AG04450 (cell line): Measurements from ENCODE around the gene EGLN1. TPM values are rescaled to one million over a fixed set of nuclear protein-coding genes. Genes with fewer than 3 reads are reported as not detected.

Experiments
- CTCF ChIA-PET: fragments of 300-600, 350-600 bp; formaldehyde crosslinking; extraction: SDS; loops from one replicate; lab custom pipeline; 2022; ENCODE audit warnings: antibody characterized with exemption, inconsistent platforms; lab: Charles Lee
- POLR2A ChIA-PET: fragments of 350-600 bp; formaldehyde crosslinking; extraction: SDS; loops from one replicate; lab custom pipeline; 2021; ENCODE audit warnings: antibody characterized with exemption, inconsistent platforms; lab: Yijun Ruan, JAX
- DNase-seq: peaks from one replicate; pipeline ENCODE4 v3.0.0-alpha.2; 2011; ENCODE audit warnings: low read depth, low spot score
- H3K27ac ChIP-seq: one replicate; pipeline ENCODE4 v1.5.1; 2012; ENCODE audit warnings: low read depth, low read length, control low read depth
- H3K27me3 ChIP-seq: one replicate; pipeline ENCODE4 v1.6.0; 2012; ENCODE audit warnings: low read length; ENCODE audit not compliant: control insufficient read depth, insufficient read depth
- H3K4me3 ChIP-seq: 2 replicates; pipeline ENCODE4 v1.5.1; 2011; ENCODE audit warnings: mild to moderate bottlenecking, low read depth, low read length, control low read depth
- H3K9me3 ChIP-seq: 2 replicates; pipeline ENCODE4 v1.5.1; 2012; ENCODE audit warnings: low read length; ENCODE audit not compliant: control insufficient read depth, insufficient read depth
- CTCF ChIP-seq: IDR thresholded peaks from 2 replicates; pipeline ENCODE4 v1.5.1; 2011; ENCODE audit warnings: low read depth, low read length, control low read depth, inconsistent platforms
- polyA plus RNA-seq: library from polyadenylated mRNA; depleted of rRNA; stranded (reverse); fragments of >200 nt; gene quantifications from 2 replicates; pipeline ENCODE4 v1.2.3, GENCODE V29; 2011

Gene EGLN1
- polyA plus RNA-seq, 1 experiment, result 48.2 TPM

- TF ChIP-seq CTCF, result no peak
- POLR2A ChIA-PET, result no interaction called here
- no peak overlapping the region for H3K27ac ChIP-seq
Observed at GRCh38 chr1:231418741-231419107, 3.4 kb downstream of the EGLN1 start.

GRCh38 chr1:231418101-231418740, 3.9 kb downstream of the EGLN1 start:
- ChIA-PET CTCF (interaction anchor here (0.6 kb wide), 1 partner anchor 9 kb away, joined by 3 read pairs; no protein-coding TSS in a partner anchor), POLR2A (interaction anchor here (0.7 kb wide), 1 partner anchor 166 kb away, joined by 3 read pairs; no protein-coding TSS in a partner anchor)
- Histone ChIP-seq H3K27me3 (no peaks in the 10 kb centered on the region), H3K27ac (no peak overlapping the region), H3K4me3 (peak overlapping the region; percentile 83), H3K9me3 (no peaks in the 10 kb centered on the region)
- no peak for TF ChIP-seq CTCF
- DNase-seq, result no peak

More at GRCh38 chr1:231418741-231419107, 3.4 kb downstream of the EGLN1 start:
- no peak for DNase-seq
- Histone ChIP-seq H3K4me3 (peak overlapping the region; percentile 83), H3K27me3 (no peaks in the 10 kb centered on the region), H3K9me3 (no peaks in the 10 kb centered on the region)
- CTCF ChIA-PET, result interaction anchor here (0.6 to 2.4 kb wide), 2 partner anchors 8 to 61 kb away, joined by 3 to 8 read pairs; no protein-coding TSS in a partner anchor

- DNase-seq, result no peak
- POLR2A ChIA-PET, result no interaction called here
- Histone ChIP-seq H3K27me3 (no peaks in the 10 kb centered on the region), H3K9me3 (no peaks in the 10 kb centered on the region), H3K4me3 (peak overlapping the region; percentile 11), H3K27ac (no peak overlapping the region)
- CTCF ChIA-PET, result no interaction called here
- TF ChIP-seq CTCF, result no peak
Observed at GRCh38 chr1:231417513-231417912, 4.6 kb downstream of the EGLN1 start.

- no peak for DNase-seq
- CTCF ChIA-PET, result no interaction called here
- no peak overlapping the region for H3K27ac ChIP-seq
- no peaks in the 10 kb centered on the region for H3K9me3 ChIP-seq
- no peak for TF ChIP-seq CTCF
- no peak overlapping the region for H3K4me3 ChIP-seq
- POLR2A ChIA-PET, result no interaction called here
- no peaks in the 10 kb centered on the region for H3K27me3 ChIP-seq
Observed at GRCh38 chr1:231416901-231417300, 5.2 kb downstream of the EGLN1 start.

GRCh38 chr1:231415018-231415583, 7.0 kb downstream of the EGLN1 start:
- DNase-seq, result no peak
- no peak overlapping the region for H3K27ac ChIP-seq
- no peaks in the 10 kb centered on the region for H3K27me3 ChIP-seq
- no peak for TF ChIP-seq CTCF
- H3K4me3 ChIP-seq, result no peak overlapping the region
- CTCF ChIA-PET, result interaction anchor here (0.7 kb wide), 2 partner anchors 46 to 140 kb away, joined by 3 read pairs; no protein-coding TSS in a partner anchor
- POLR2A ChIA-PET, result no interaction called here
- no peaks in the 10 kb centered on the region for H3K9me3 ChIP-seq
